ENCODE data around the gene HES6. TPM values are rescaled to one million over a fixed set of nuclear protein-coding genes. Genes with fewer than 3 reads are reported as not detected.

The HES6 gene
- total RNA-seq, 4 donors from 2014 or later: 9.5 to 33.3 (median 10.2) TPM; not detected in 1

GRCh38 chr2:238256111-238256510 is 16.3 kb upstream of the HES6 start:
- intact Hi-C loops (cut with DNase I; ENCODE audit: low total_unique reads): no loop called here
- H3K27ac ChIP-seq: no peak overlapping the region
- DNase-seq: no peak
- H3K36me3 ChIP-seq: no peaks in the 10 kb centered on the region
- H3K9me3 ChIP-seq: no peaks in the 10 kb centered on the region
- H3K4me3 ChIP-seq: no peak overlapping the region
- H3K4me1 ChIP-seq: no peaks in the 10 kb centered on the region
- no peak for TF ChIP-seq POLR2A (IDR thresholded peaks at IDR 0.05)
- TF ChIP-seq, protein P1, sequence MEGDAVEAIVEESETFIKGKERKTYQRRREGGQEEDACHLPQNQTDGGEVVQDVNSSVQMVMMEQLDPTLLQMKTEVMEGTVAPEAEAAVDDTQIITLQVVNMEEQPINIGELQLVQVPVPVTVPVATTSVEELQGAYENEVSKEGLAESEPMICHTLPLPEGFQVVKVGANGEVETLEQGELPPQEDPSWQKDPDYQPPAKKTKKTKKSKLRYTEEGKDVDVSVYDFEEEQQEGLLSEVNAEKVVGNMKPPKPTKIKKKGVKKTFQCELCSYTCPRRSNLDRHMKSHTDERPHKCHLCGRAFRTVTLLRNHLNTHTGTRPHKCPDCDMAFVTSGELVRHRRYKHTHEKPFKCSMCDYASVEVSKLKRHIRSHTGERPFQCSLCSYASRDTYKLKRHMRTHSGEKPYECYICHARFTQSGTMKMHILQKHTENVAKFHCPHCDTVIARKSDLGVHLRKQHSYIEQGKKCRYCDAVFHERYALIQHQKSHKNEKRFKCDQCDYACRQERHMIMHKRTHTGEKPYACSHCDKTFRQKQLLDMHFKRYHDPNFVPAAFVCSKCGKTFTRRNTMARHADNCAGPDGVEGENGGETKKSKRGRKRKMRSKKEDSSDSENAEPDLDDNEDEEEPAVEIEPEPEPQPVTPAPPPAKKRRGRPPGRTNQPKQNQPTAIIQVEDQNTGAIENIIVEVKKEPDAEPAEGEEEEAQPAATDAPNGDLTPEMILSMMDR (IDR thresholded peaks at IDR 0.05): no peak
- H3K27me3 ChIP-seq: no peaks in the 10 kb centered on the region

- DNase-seq: no peak
- intact Hi-C loops (cut with DNase I; ENCODE audit: low total_unique reads): no loop called here
- H3K36me3 ChIP-seq: no peaks in the 10 kb centered on the region
- H3K27ac ChIP-seq: no peak overlapping the region
- no peak for TF ChIP-seq POLR2A (IDR thresholded peaks at IDR 0.05)
- TF ChIP-seq, protein P1 (IDR thresholded peaks at IDR 0.05): no peak
- no peaks in the 10 kb centered on the region for H3K27me3 ChIP-seq
- H3K9me3 ChIP-seq: no peaks in the 10 kb centered on the region
- no peak overlapping the region for H3K4me3 ChIP-seq
- H3K4me1 ChIP-seq: no peaks in the 10 kb centered on the region
Observed at GRCh38 chr2:238255636-238256035, 15.8 kb upstream of the HES6 start.

- Histone ChIP-seq H3K4me1 (no peaks in the 10 kb centered on the region), H3K27ac (no peak overlapping the region), H3K4me3 (no peak overlapping the region), H3K36me3 (no peaks in the 10 kb centered on the region), H3K9me3 (no peaks in the 10 kb centered on the region), H3K27me3 (no peaks in the 10 kb centered on the region)
- TF ChIP-seq, protein P1 (IDR thresholded peaks at IDR 0.05): no peak
- TF ChIP-seq POLR2A (IDR thresholded peaks at IDR 0.05): no peak
- no peak for DNase-seq
- intact Hi-C loops (cut with DNase I; ENCODE audit: low total_unique reads): no loop called here
Observed at GRCh38 chr2:238255151-238255551, 15.3 kb upstream of the HES6 start.

- intact Hi-C loops (cut with DNase I; ENCODE audit: low total_unique reads): no loop called here
- no peaks in the 10 kb centered on the region for H3K36me3 ChIP-seq
- no peaks in the 10 kb centered on the region for H3K9me3 ChIP-seq
- DNase-seq: no peak
- TF ChIP-seq POLR2A (IDR thresholded peaks at IDR 0.05): no peak
- TF ChIP-seq, protein P1 (IDR thresholded peaks at IDR 0.05): no peak
- no peak overlapping the region for H3K4me3 ChIP-seq
- H3K4me1 ChIP-seq: no peaks in the 10 kb centered on the region
- H3K27ac ChIP-seq: no peak overlapping the region
- H3K27me3 ChIP-seq: no peaks in the 10 kb centered on the region
Observed at GRCh38 chr2:238254095-238254723, 14.4 kb upstream of the HES6 start.

GRCh38 chr2:238252766-238253630 is 13.2 kb upstream of the HES6 start:
- TF ChIP-seq, protein P1 (IDR thresholded peaks at IDR 0.05): no peak
- TF ChIP-seq POLR2A (IDR thresholded peaks at IDR 0.05): no peak
- H3K36me3 ChIP-seq: no peaks in the 10 kb centered on the region
- intact Hi-C loops (cut with DNase I; ENCODE audit: low total_unique reads): no loop called here

More at GRCh38 chr2:238252766-238253630, 13.2 kb upstream of the HES6 start:
- no peaks in the 10 kb centered on the region for H3K4me1 ChIP-seq
- H3K9me3 ChIP-seq: no peaks in the 10 kb centered on the region
- no peaks in the 10 kb centered on the region for H3K27me3 ChIP-seq
- no peak overlapping the region for H3K27ac ChIP-seq
- no peak for DNase-seq
- no peak overlapping the region for H3K4me3 ChIP-seq

All from uterus (tissue), 4 donors.